Activated CD4-positive, alpha-beta T cell treated with anti-CD3 and anti-CD28 coated beads for 36 hours (primary cell): ENCODE measurements around the gene CNOT9. TPM values are rescaled to one million over a fixed set of nuclear protein-coding genes. Genes with fewer than 3 reads are reported as not detected.

Source experiments
- ATAC-seq: fragments of 200-7000 bp; cut with Tn5 transposase; one replicate; pipeline ENCODE4 v1.10.0; 2021; ENCODE audit warnings: mild to moderate bottlenecking, moderate library complexity
- CTCF ChIA-PET: fragments of 350-600 bp; sonication (Branson Sonifier 250); formaldehyde crosslinking; loops from one replicate; lab custom pipeline; 2021; ENCODE audit warnings: antibody characterized with exemption; lab: Charles Lee
- POLR2A ChIA-PET: fragments of 350-600 bp; sonication (Branson Sonifier 250); formaldehyde crosslinking; loops from one replicate; lab custom pipeline; 2021; ENCODE audit warnings: antibody characterized with exemption, inconsistent platforms; lab: Charles Lee
- DNase-seq: peaks from one replicate; pipeline ENCODE4 v3.0.0-alpha.2; 2020
- H3K27ac Mint-ChIP-seq: one replicate; pipeline ENCODE4 v1.8.0; 2021; ENCODE audit warnings: mixed read lengths
- H3K27me3 Mint-ChIP-seq: one replicate; pipeline ENCODE4 v1.8.0; 2021; ENCODE audit warnings: mixed read lengths
- H3K36me3 Mint-ChIP-seq: one replicate; pipeline ENCODE4 v1.8.0; 2021; ENCODE audit warnings: low read depth, mixed read lengths
- H3K4me1 Mint-ChIP-seq: one replicate; pipeline ENCODE4 v1.8.0; 2021; ENCODE audit warnings: mixed read lengths
- H3K4me3 Mint-ChIP-seq: one replicate; pipeline ENCODE4 v1.8.0; 2021; ENCODE audit warnings: mild to moderate bottlenecking, moderate library complexity, mixed read lengths
- H3K9me3 Mint-ChIP-seq: one replicate; pipeline ENCODE4 v1.8.0; 2021; ENCODE audit warnings: low read depth, mixed read lengths
- intact Hi-C, 2 experiments: fragments of 100-400 bp; cut with DNase I in 1 of 2; cut with micrococcal nuclease in 1 of 2; formaldehyde crosslinking; loops; one replicate each; pipeline versions ENCODE4 v1.14.2 to v1.15.1; 2022 to 2024; cut with DNase I, micrococcal nuclease
- total RNA-seq, 2 experiments: library from RNA; stranded (reverse); gene quantifications; one replicate each; pipeline ENCODE4 v1.2.3, GENCODE V29; 2021

CNOT9 gene
- total RNA-seq, 2 experiments from 2014 or later, result 100 to 105 TPM

GRCh38 chr2:218555527-218555926 is 13.1 kb upstream of the CNOT9 start:
- no peak for ATAC-seq
- Mint-ChIP-seq H3K27ac (no peak overlapping the region), H3K9me3 (no peaks in the 10 kb centered on the region), H3K4me1 (peaks cover 10% of the 10 kb centered on the region), H3K27me3 (no peaks in the 10 kb centered on the region), H3K4me3 (no peak overlapping the region), H3K36me3 (peaks cover 61% of the 10 kb centered on the region)
- no peak for DNase-seq
- intact Hi-C loops, result no loop called here
- POLR2A ChIA-PET, result no interaction called here
- CTCF ChIA-PET, result no interaction called here

- no peak for DNase-seq
- Mint-ChIP-seq H3K4me3 (no peak overlapping the region), H3K27ac (no peak overlapping the region), H3K9me3 (no peaks in the 10 kb centered on the region), H3K27me3 (no peaks in the 10 kb centered on the region), H3K4me1 (peaks cover 20% of the 10 kb centered on the region), H3K36me3 (peaks cover 61% of the 10 kb centered on the region)
- ChIA-PET CTCF (interaction anchor here (0.6 to 1.2 kb wide), 4 partner anchors 10 to 422 kb away, joined by 3 to 4 read pairs (median 3); partner anchors contain the start of gene USP37), POLR2A (interaction anchor here (0.6 kb wide), 1 partner anchor 261 kb away, joined by 3 read pairs; no protein-coding TSS in a partner anchor)
- no peak for ATAC-seq
- intact Hi-C loops, result no loop called here
These were observed 10.7 kb upstream of the CNOT9 start for GRCh38 chr2:218557941-218558340.

GRCh38 chr2:218558986-218559385 is 9.7 kb upstream of the CNOT9 start:
- no peaks in the 10 kb centered on the region for H3K9me3 Mint-ChIP-seq
- no peak for ATAC-seq
- no peak for DNase-seq
- POLR2A ChIA-PET, result no interaction called here
- intact Hi-C loops, result no loop called here
- H3K4me1 Mint-ChIP-seq, result peaks cover 28% of the 10 kb centered on the region
- CTCF ChIA-PET, result no interaction called here
- no peak overlapping the region for H3K27ac Mint-ChIP-seq
- H3K36me3 Mint-ChIP-seq, result peaks cover 58% of the 10 kb centered on the region
- H3K4me3 Mint-ChIP-seq, result no peak overlapping the region
- no peaks in the 10 kb centered on the region for H3K27me3 Mint-ChIP-seq

- DNase-seq, result no peak
- no peaks in the 10 kb centered on the region for H3K27me3 Mint-ChIP-seq
- H3K36me3 Mint-ChIP-seq, result peaks cover 61% of the 10 kb centered on the region
- peak overlapping the region; percentile 65 for H3K27ac Mint-ChIP-seq
- intact Hi-C loops, result no loop called here
- H3K4me3 Mint-ChIP-seq, result no peak overlapping the region
- ChIA-PET POLR2A (no interaction called here), CTCF (no interaction called here)
- ATAC-seq, result no peak
- peaks cover 44% of the 10 kb centered on the region for H3K4me1 Mint-ChIP-seq
- no peaks in the 10 kb centered on the region for H3K9me3 Mint-ChIP-seq
These were observed 4.6 kb upstream of the CNOT9 start for GRCh38 chr2:218564056-218564455.

GRCh38 chr2:218566296-218566695 is 2.3 kb upstream of the CNOT9 start:
- no peaks in the 10 kb centered on the region for H3K9me3 Mint-ChIP-seq
- intact Hi-C loops, result loop anchor here (5.0 kb wide), 4 partner anchors 49 to 976 kb away; partner anchors contain the start of genes CHPF (in 1 of the 2), DNPEP (in 1 of the 2) and TMEM198 (in 1 of the 2)
- CTCF ChIA-PET, result interaction anchor here (1.2 kb wide), 1 partner anchor 27 kb away, joined by 3 read pairs; no protein-coding TSS in a partner anchor
- H3K4me1 Mint-ChIP-seq, result peaks cover 59% of the 10 kb centered on the region
- ATAC-seq, result no peak
- POLR2A ChIA-PET, result interaction anchor here (1.0 kb wide), 1 partner anchor 93 kb away, joined by 4 read pairs; the partner anchor contains the start of genes BCS1L and ZNF142
- peak overlapping the region; percentile 96 for H3K4me3 Mint-ChIP-seq
- H3K36me3 Mint-ChIP-seq, result peaks cover 66% of the 10 kb centered on the region
- H3K27ac Mint-ChIP-seq, result peak overlapping the region; percentile 100
- no peaks in the 10 kb centered on the region for H3K27me3 Mint-ChIP-seq
- no peak for DNase-seq

GRCh38 chr2:218567797-218568189 is 846 bp upstream of the CNOT9 start:
- DNase-seq, result no peak
- Mint-ChIP-seq H3K27ac (peak overlapping the region; percentile 100), H3K9me3 (no peaks in the 10 kb centered on the region), H3K27me3 (no peaks in the 10 kb centered on the region), H3K4me3 (peak overlapping the region; percentile 96), H3K36me3 (peaks cover 64% of the 10 kb centered on the region), H3K4me1 (peaks cover 59% of the 10 kb centered on the region)
- peak; percentile 40 for ATAC-seq
- intact Hi-C loops, result loop anchor here (1.0 to 5.0 kb wide), 23 partner anchors 15 to 975 kb away; partner anchors contain the start of genes AAMP (in 2 of the 2), BCS1L (in 2 of the 2), PNKD (in 2 of the 2) and ZNF142 (in 2 of the 2)
- ChIA-PET CTCF (interaction anchor here (0.6 to 1.3 kb wide), 3 partner anchors 10 to 726 kb away, joined by 3 to 5 read pairs (median 4); partner anchors contain the start of genes BCS1L and ZNF142), POLR2A (interaction anchor here (0.5 to 0.6 kb wide), 2 partner anchors 341 to 355 kb away, joined by 4 to 5 read pairs; no protein-coding TSS in a partner anchor)

- CTCF ChIA-PET, result interaction anchor here (0.6 kb wide), 1 partner anchor 68 kb away, joined by 3 read pairs; no protein-coding TSS in a partner anchor
- H3K4me3 Mint-ChIP-seq, result peak overlapping the region; percentile 96
- POLR2A ChIA-PET, result no interaction called here
- no peaks in the 10 kb centered on the region for H3K9me3 Mint-ChIP-seq
- ATAC-seq (peak; percentile 20), DNase-seq (peak; percentile 80)
- H3K27ac Mint-ChIP-seq, result peak overlapping the region; percentile 100
- peaks cover 63% of the 10 kb centered on the region for H3K36me3 Mint-ChIP-seq
- H3K4me1 Mint-ChIP-seq, result peaks cover 54% of the 10 kb centered on the region
- no peaks in the 10 kb centered on the region for H3K27me3 Mint-ChIP-seq
- intact Hi-C loops, result loop anchor here (2.0 to 5.0 kb wide), 8 partner anchors 14 to 973 kb away; partner anchors contain the start of genes CHPF (in 1 of the 2), DNPEP (in 1 of the 2), TMEM198 (in 1 of the 2) and ZFAND2B (in 1 of the 2)
These were observed 396 bp downstream of the CNOT9 start for GRCh38 chr2:218569038-218569431.

- CTCF ChIA-PET, result interaction anchor here (0.6 to 1.4 kb wide), 3 partner anchors 79 to 276 kb away, joined by 3 to 5 read pairs (median 3); no protein-coding TSS in a partner anchor
- POLR2A ChIA-PET, result interaction anchor here (0.7 to 1.1 kb wide), 2 partner anchors 78 to 389 kb away, joined by 3 read pairs; no protein-coding TSS in a partner anchor
These were observed 1.2 kb downstream of the CNOT9 start for GRCh38 chr2:218569661-218570500.

GRCh38 chr2:218570850-218571249 is 2.2 kb downstream of the CNOT9 start:
- intact Hi-C loops, result no loop called here
- DNase-seq, result no peak
- peaks cover 54% of the 10 kb centered on the region for H3K4me1 Mint-ChIP-seq
- ChIA-PET POLR2A (interaction anchor here (0.6 to 1.1 kb wide), 4 partner anchors 77 to 390 kb away, joined by 3 to 5 read pairs (median 4); no protein-coding TSS in a partner anchor), CTCF (interaction anchor here (0.6 to 1.4 kb wide), 6 partner anchors 19 to 277 kb away, joined by 3 to 5 read pairs (median 3); no protein-coding TSS in a partner anchor)
- peak overlapping the region; percentile 100 for H3K27ac Mint-ChIP-seq
- H3K4me3 Mint-ChIP-seq, result peak overlapping the region; percentile 96
- no peaks in the 10 kb centered on the region for H3K27me3 Mint-ChIP-seq
- H3K9me3 Mint-ChIP-seq, result no peaks in the 10 kb centered on the region
- peaks cover 59% of the 10 kb centered on the region for H3K36me3 Mint-ChIP-seq
- no peak for ATAC-seq

More at GRCh38 chr2:218569661-218570500, 1.2 kb downstream of the CNOT9 start:
- ATAC-seq, result no peak
- no peaks in the 10 kb centered on the region for H3K9me3 Mint-ChIP-seq
- H3K4me3 Mint-ChIP-seq, result peak overlapping the region; percentile 96
- DNase-seq, result peak; percentile 24
- peaks cover 62% of the 10 kb centered on the region for H3K36me3 Mint-ChIP-seq
- H3K27ac Mint-ChIP-seq, result peak overlapping the region; percentile 100
- intact Hi-C loops, result loop anchor here (2.0 to 5.0 kb wide), 8 partner anchors 13 to 972 kb away; partner anchors contain the start of genes CHPF (in 1 of the 2), DNPEP (in 1 of the 2), TMEM198 (in 1 of the 2) and ZFAND2B (in 1 of the 2)
- H3K27me3 Mint-ChIP-seq, result no peaks in the 10 kb centered on the region
- peaks cover 54% of the 10 kb centered on the region for H3K4me1 Mint-ChIP-seq

- Mint-ChIP-seq H3K27me3 (no peaks in the 10 kb centered on the region), H3K4me3 (no peak overlapping the region), H3K4me1 (peaks cover 53% of the 10 kb centered on the region), H3K36me3 (peaks cover 36% of the 10 kb centered on the region), H3K27ac (no peak overlapping the region), H3K9me3 (no peaks in the 10 kb centered on the region)
- DNase-seq (no peak), ATAC-seq (no peak)
- ChIA-PET CTCF (interaction anchor here (0.6 to 1.0 kb wide), 3 partner anchors 15 to 27 kb away, joined by 3 to 4 read pairs (median 3); no protein-coding TSS in a partner anchor), POLR2A (interaction anchor here (0.6 kb wide), 1 partner anchor 159 kb away, joined by 3 read pairs; no protein-coding TSS in a partner anchor)
- intact Hi-C loops, result no loop called here
These were observed 8.2 kb downstream of the CNOT9 start for GRCh38 chr2:218576854-218577253.
